HEK293T (cell line): Measurements from ENCODE around the gene NECTIN3.

Experiments
- ARNT ChIP-seq: fragments of 450-650 bp; IDR thresholded peaks from 2 replicates; pipeline ENCODE4 v1.6.1; 2017; ENCODE audit warnings: mild to moderate bottlenecking
- BHLHE40 ChIP-seq: fragments of 450-650 bp; IDR thresholded peaks from 2 replicates; pipeline ENCODE4 v1.6.1; 2016; ENCODE audit warnings: mild to moderate bottlenecking, moderate library complexity, borderline replicate concordance
- CTBP1 ChIP-seq: fragments of 450-650 bp; IDR thresholded peaks from 2 replicates; pipeline ENCODE4 v1.6.1; 2016; ENCODE audit warnings: borderline replicate concordance
- ELF4 ChIP-seq: fragments of 450-650 bp; IDR thresholded peaks from 2 replicates; pipeline ENCODE4 v1.6.1; 2017; ENCODE audit warnings: antibody characterized with exemption
- FOXA1 ChIP-seq: fragments of 450-650 bp; IDR thresholded peaks from 2 replicates; pipeline ENCODE4 v1.6.1; 2016; ENCODE audit warnings: mild to moderate bottlenecking
- FOXK2 ChIP-seq: fragments of 450-650 bp; IDR thresholded peaks from 2 replicates; pipeline ENCODE4 v1.6.1; 2016; ENCODE audit warnings: mild to moderate bottlenecking
- FOXM1 ChIP-seq: fragments of 450-650 bp; IDR thresholded peaks from 2 replicates; pipeline ENCODE4 v1.6.1; 2017; ENCODE audit warnings: mild to moderate bottlenecking, borderline replicate concordance
- HDGF ChIP-seq: fragments of 450-650 bp; IDR thresholded peaks from 2 replicates; pipeline ENCODE4 v1.6.1; 2017; ENCODE audit warnings: antibody characterized with exemption, borderline replicate concordance
- L3MBTL2 ChIP-seq: fragments of 450-650 bp; conservative IDR thresholded peaks from 2 replicates; pipeline ENCODE4 v1.6.1; 2016; ENCODE audit warnings: mild to moderate bottlenecking
- LEF1 ChIP-seq: fragments of 450-650 bp; IDR thresholded peaks from 2 replicates; pipeline ENCODE4 v1.6.1; 2017; ENCODE audit warnings: mild to moderate bottlenecking, borderline replicate concordance
- NFRKB ChIP-seq: fragments of 450-650 bp; IDR thresholded peaks from 2 replicates; pipeline ENCODE4 v1.6.1; 2016; ENCODE audit warnings: mild to moderate bottlenecking, moderate library complexity
- SUZ12 ChIP-seq: fragments of 450-650 bp; IDR thresholded peaks from 2 replicates; pipeline ENCODE4 v1.6.1; 2016; ENCODE audit warnings: mild to moderate bottlenecking

GRCh38 chr3:111073218-111073617, 1.6 kb downstream of the NECTIN3 start:
- TF ChIP-seq HDGF (no peak), ARNT (no peak), SUZ12 (no peak), ELF4 (no peak), FOXA1 (no peak), BHLHE40 (no peak), NFRKB (no peak), LEF1 (no peak), FOXM1 (no peak), FOXK2 (no peak), CTBP1 (no peak), L3MBTL2 (no peak)
